SU-DHL-6 (cell line): ENCODE data around the gene SLU7.

ENCODE experiments used
- H2AFZ ChIP-seq: fragments of 200-600 bp; sonication (generic); 2 replicates; pipeline ENCODE4 v1.6.1; 2014; ENCODE audit warnings: low read depth, mild to moderate bottlenecking, moderate library complexity, mixed read lengths, antibody characterized with exemption, low read length; ENCODE audit not compliant: severe bottlenecking
- H3F3A ChIP-seq: fragments of 200-600 bp; shearing (Covaris generic); 2 replicates; pipeline ENCODE4 v1.6.0; 2016; ENCODE audit warnings: antibody characterized with exemption, mild to moderate bottlenecking; ENCODE audit not compliant: insufficient read depth
- H3K27ac ChIP-seq: fragments of 200-600 bp; sonication (generic); 2 replicates; pipeline ENCODE4 v1.5.1; 2016; ENCODE audit warnings: low read depth, mild to moderate bottlenecking, low read length, moderate library complexity, mixed read lengths
- H3K27me3 ChIP-seq: fragments of 200-600 bp; sonication (generic), shearing (Covaris generic); 2 replicates; pipeline ENCODE4 v1.6.0; 2014; ENCODE audit warnings: mild to moderate bottlenecking, low read length
- H3K36me3 ChIP-seq: fragments of 200-600 bp; sonication (generic); 2 replicates; pipeline ENCODE4 v1.6.1; 2014; ENCODE audit warnings: mild to moderate bottlenecking, low read length, mixed read lengths
- H3K4me2 ChIP-seq: fragments of 300-600, 200-600 bp; shearing (Covaris generic), sonication (generic); 2 replicates; pipeline ENCODE4 v1.6.0; 2014; ENCODE audit warnings: low read length, low read depth, mild to moderate bottlenecking; ENCODE audit not compliant: poor library complexity, severe bottlenecking
- H3K4me3 ChIP-seq: fragments of 200-600 bp; sonication (generic); 2 replicates; pipeline ENCODE4 v1.5.1; 2014; ENCODE audit warnings: antibody characterized with exemption, low read length, mild to moderate bottlenecking, mixed read lengths; ENCODE audit not compliant: insufficient read depth, poor library complexity, severe bottlenecking
- H3K79me2 ChIP-seq: fragments of 200-600 bp; sonication (generic); 2 replicates; pipeline ENCODE4 v1.6.1; 2014; ENCODE audit warnings: mild to moderate bottlenecking, low read length, moderate library complexity; ENCODE audit not compliant: insufficient read depth
- H3K9ac ChIP-seq: fragments of 200-600 bp; sonication (generic); 2 replicates; pipeline ENCODE4 v1.7.0; 2014; ENCODE audit warnings: mild to moderate bottlenecking, low read length
- H3K9me2 ChIP-seq: fragments of 200-600 bp; sonication (generic); replicated peaks from 2 replicates; pipeline ENCODE4 v1.6.1; 2014; ENCODE audit warnings: low read length; ENCODE audit not compliant: insufficient read depth
- H3K9me3 ChIP-seq: fragments of 200-600 bp; sonication (generic); 2 replicates; pipeline ENCODE4 v1.6.1; 2014; ENCODE audit warnings: low read length, mixed read lengths; ENCODE audit not compliant: insufficient read depth
- H4K20me1 ChIP-seq: fragments of 200-600 bp; sonication (generic); 2 replicates; pipeline ENCODE4 v1.6.1; 2014; ENCODE audit warnings: low read depth, mild to moderate bottlenecking, antibody characterized with exemption, low read length, moderate library complexity, mixed read lengths
- EZH2phosphoT487 ChIP-seq: fragments of 200-600 bp; sonication (generic), shearing (Covaris generic); conservative IDR thresholded peaks from 2 replicates; pipeline ENCODE4 v1.6.1; 2018; ENCODE audit warnings: mild to moderate bottlenecking, antibody characterized with exemption, low read length, moderate library complexity, mixed read lengths
- TF ChIP-seq, protein P1 (sequence below): fragments of 200-600 bp; sonication (generic); IDR thresholded peaks from one replicate; pipeline ENCODE4 v1.5.1; 2017; ENCODE audit warnings: antibody characterized with exemption, mild to moderate bottlenecking, low read length, moderate library complexity; ENCODE audit not compliant: insufficient read depth, poor library complexity, severe bottlenecking

The SLU7 gene

GRCh38 chr5:160444407-160444806, 25.5 kb upstream of the SLU7 start:
- Histone ChIP-seq H3K4me2 (no peak overlapping the region), H3K79me2 (no peaks in the 10 kb centered on the region), H3K36me3 (no peaks in the 10 kb centered on the region), H3K9me2 (no peaks in the 10 kb centered on the region), H4K20me1 (no peaks in the 10 kb centered on the region), H2AFZ (no peak overlapping the region), H3K27ac (no peak overlapping the region), H3K9ac (no peak overlapping the region), H3K4me3 (no peak overlapping the region), H3F3A (no peaks in the 10 kb centered on the region), H3K9me3 (no peaks in the 10 kb centered on the region), H3K27me3 (no peaks in the 10 kb centered on the region)
- TF ChIP-seq EZH2phosphoT487 = no peak
- TF ChIP-seq, protein P1, sequence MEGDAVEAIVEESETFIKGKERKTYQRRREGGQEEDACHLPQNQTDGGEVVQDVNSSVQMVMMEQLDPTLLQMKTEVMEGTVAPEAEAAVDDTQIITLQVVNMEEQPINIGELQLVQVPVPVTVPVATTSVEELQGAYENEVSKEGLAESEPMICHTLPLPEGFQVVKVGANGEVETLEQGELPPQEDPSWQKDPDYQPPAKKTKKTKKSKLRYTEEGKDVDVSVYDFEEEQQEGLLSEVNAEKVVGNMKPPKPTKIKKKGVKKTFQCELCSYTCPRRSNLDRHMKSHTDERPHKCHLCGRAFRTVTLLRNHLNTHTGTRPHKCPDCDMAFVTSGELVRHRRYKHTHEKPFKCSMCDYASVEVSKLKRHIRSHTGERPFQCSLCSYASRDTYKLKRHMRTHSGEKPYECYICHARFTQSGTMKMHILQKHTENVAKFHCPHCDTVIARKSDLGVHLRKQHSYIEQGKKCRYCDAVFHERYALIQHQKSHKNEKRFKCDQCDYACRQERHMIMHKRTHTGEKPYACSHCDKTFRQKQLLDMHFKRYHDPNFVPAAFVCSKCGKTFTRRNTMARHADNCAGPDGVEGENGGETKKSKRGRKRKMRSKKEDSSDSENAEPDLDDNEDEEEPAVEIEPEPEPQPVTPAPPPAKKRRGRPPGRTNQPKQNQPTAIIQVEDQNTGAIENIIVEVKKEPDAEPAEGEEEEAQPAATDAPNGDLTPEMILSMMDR = no peak

DNA sequence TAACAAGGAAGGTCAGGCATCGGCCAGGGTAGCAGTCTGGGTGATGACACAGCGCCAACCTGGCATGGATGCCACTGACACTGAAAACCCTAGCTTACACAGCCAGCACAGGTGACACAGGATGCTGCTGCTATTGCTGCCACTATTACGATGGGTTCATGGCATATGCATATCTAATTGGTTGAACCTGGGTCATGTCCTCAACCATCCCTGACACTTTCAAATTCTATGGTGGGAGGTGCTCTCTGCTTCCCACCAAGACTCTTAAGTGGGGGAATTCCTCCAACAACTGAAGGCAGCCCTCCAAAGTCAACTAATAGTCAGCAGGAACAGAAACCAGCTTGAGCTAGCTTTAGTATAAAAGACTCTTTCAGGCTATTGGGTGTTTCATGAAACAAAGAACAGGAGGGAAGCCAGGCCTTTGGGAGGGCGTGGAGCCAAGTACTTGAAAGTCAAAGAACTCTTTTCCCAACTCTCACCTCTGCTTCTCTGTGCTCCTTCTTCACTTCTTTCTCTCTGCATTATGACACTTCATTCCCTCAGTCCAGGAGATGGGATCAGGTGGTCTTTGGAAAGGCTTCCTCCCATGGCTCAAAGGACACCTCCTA, 24.0 kb upstream of the SLU7 start:
- Histone ChIP-seq H3K79me2 (no peaks in the 10 kb centered on the region), H3K36me3 (no peaks in the 10 kb centered on the region), H3K9me2 (no peaks in the 10 kb centered on the region), H3K9ac (no peak overlapping the region), H3K27me3 (no peaks in the 10 kb centered on the region), H3K4me3 (no peak overlapping the region), H3K4me2 (no peak overlapping the region), H3K27ac (no peak overlapping the region), H2AFZ (no peak overlapping the region), H3K9me3 (no peaks in the 10 kb centered on the region), H3F3A (no peaks in the 10 kb centered on the region), H4K20me1 (no peaks in the 10 kb centered on the region)
- TF ChIP-seq, protein P1 = no peak
- no peak for TF ChIP-seq EZH2phosphoT487

- H3K9me3 ChIP-seq = no peaks in the 10 kb centered on the region
- no peaks in the 10 kb centered on the region for H3F3A ChIP-seq
- H3K9ac ChIP-seq = no peak overlapping the region
- H3K9me2 ChIP-seq = no peaks in the 10 kb centered on the region
- H3K4me3 ChIP-seq = no peak overlapping the region
- H4K20me1 ChIP-seq = no peaks in the 10 kb centered on the region
- H3K36me3 ChIP-seq = no peaks in the 10 kb centered on the region
- no peak overlapping the region for H3K4me2 ChIP-seq
- H3K79me2 ChIP-seq = no peaks in the 10 kb centered on the region
- no peak for TF ChIP-seq EZH2phosphoT487
- TF ChIP-seq, protein P1 = no peak
- no peaks in the 10 kb centered on the region for H3K27me3 ChIP-seq
- H2AFZ ChIP-seq = no peak overlapping the region
- H3K27ac ChIP-seq = no peak overlapping the region
These were observed 22.5 kb upstream of the SLU7 start for GRCh38 chr5:160441311-160441781.
